HG02970 (cell line): ENCODE results near the gene CEACAM4.
"Not testable (repeated sequence)": the region's sequence is repeated elsewhere in the genome, so short reads cannot be mapped to it uniquely, and the experiment has no call there.

Experiments
- ATAC-seq: cut with Tn5 transposase; IDR thresholded peaks from one replicate; pipeline ENCODE4 v1.9.1; 2021; ENCODE audit warnings: mild to moderate bottlenecking, moderate library complexity, moderate number of reproducible peaks; ENCODE audit not compliant: unreplicated experiment, low FRiP score

CEACAM4 gene

GRCh38 chr19:41626877-41627276 lies at the start of gene CEACAM4:
Gene CEACAM4 (minus strand): TSS chr19:41627074. CDS start chr19:41626963, 111 bp downstream.
- ATAC-seq: no peak

DNA sequence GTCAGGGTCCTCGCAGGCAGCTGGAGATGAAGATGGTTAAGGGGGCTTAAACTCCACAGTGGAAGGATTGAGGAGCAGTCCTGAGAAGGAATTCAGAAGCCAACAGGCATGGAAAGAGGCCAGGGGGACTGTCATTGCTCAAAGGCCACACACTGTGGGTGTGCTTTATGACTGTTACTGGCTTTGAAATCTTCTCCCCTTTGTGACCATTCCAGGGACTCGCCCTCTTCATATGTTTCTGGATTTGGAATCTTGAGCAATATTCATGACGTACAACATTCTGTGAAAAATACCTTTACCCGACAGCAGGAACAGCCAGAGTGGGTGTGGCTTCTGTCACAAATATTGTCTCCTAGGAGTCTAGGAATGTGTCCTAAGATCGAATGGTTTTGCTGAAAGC lies 44.6 kb upstream of the CEACAM4 start:
- no peak for ATAC-seq

DNA sequence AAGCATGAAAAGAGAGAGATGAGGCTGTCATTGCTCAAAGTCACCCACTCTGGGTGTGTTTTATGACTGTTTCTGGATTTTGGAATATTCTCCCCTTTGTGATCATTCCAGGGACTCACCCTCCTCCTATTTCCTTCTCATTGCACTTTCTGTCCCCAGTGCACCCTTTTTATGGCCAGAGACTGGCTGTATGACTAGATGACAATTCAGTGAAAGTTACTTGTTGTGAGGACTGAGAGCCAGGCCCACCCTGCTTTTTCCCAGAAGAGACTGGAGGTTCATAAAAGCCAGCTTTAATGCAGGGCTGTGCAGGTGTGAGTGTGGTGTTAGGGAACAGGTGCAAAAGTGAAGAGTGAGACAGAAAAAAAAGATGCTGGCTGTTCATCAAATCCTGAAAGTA lies 43.9 kb upstream of the CEACAM4 start:
- no peak for ATAC-seq

DNA sequence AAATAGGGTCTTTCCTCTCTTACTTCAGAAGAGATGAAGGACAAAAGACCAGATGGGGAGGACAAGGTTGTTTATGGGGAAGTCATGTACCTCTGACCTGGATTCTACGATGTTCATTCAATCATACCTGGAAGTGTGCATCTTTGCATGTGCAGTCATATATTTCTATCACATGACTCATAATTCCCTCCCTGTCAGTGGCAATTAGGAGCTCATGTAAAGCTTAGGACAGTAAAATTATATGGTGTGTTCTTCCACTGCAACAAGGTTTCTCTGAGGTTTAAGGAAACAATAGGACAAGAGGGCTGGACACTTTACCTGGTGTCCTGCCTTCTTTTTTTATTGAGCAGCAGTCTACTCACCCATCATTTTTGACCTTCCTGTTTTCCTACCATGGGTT lies 41.4 kb upstream of the CEACAM4 start:
- ATAC-seq: no peak

- ATAC-seq: no peak
These were observed 39.2 kb upstream of the CEACAM4 start for GRCh38 chr19:41666075-41666474.

DNA sequence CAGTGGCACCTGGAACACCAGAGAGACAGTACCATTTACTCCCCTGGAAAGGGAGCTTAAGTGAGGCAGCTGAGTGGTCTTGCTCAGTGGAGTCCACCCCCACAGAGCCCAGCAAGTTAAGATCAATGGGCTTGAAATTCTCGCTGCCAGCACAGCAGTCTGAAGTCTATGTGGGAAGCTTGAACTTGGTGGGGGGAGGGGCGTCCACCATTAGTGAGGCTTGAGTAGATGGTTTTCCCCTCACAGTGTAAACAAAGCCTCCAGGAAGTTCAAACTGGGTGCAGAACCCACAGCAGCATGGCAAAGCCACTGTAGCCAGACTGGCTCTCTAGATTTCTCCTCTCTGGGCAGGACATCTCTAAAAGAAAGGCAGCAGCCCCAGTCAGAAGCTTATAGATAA lies 30.3 kb upstream of the CEACAM4 start:
- ATAC-seq: no peak

- not testable (repeated sequence) for ATAC-seq
These were observed 29.9 kb upstream of the CEACAM4 start for GRCh38 chr19:41656756-41657155.

- no peak for ATAC-seq
These were observed 25.4 kb upstream of the CEACAM4 start for GRCh38 chr19:41652250-41652649.

GRCh38 chr19:41649827-41650226 lies 23.0 kb upstream of the CEACAM4 start:
- no peak for ATAC-seq

GRCh38 chr19:41646589-41647204 lies 19.8 kb upstream of the CEACAM4 start:
- ATAC-seq: no peak

DNA sequence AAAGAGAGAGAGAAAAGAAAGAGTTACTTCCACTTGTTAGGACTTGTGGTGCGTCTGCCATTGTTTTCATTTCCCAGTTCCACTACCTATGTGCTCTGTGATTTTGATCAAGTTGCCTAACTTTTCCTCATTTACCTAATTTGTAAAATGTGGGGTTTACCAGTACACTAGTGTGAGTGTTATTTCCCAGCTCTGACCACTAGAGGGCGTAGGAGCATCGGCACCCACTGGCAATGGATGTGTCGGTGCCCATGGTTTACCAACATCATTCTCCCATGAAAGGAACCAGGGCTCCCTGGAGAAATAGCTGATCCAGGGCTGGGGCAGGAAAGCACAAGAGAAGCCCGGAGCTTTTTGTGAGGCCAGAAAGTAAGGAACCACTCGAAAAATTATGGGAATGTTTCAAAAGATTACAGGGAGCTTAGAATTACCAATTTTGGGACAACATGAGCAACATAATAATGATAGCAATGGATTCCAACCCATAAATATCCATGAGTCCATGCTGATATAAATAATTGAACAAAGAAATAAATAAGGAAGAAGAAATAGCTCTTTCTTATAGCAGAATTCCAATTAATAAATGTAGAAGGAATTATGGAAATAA lies 15.1 kb upstream of the CEACAM4 start:
- no peak for ATAC-seq

- no peak for ATAC-seq
These were observed 11.8 kb upstream of the CEACAM4 start for GRCh38 chr19:41638641-41639081.

DNA sequence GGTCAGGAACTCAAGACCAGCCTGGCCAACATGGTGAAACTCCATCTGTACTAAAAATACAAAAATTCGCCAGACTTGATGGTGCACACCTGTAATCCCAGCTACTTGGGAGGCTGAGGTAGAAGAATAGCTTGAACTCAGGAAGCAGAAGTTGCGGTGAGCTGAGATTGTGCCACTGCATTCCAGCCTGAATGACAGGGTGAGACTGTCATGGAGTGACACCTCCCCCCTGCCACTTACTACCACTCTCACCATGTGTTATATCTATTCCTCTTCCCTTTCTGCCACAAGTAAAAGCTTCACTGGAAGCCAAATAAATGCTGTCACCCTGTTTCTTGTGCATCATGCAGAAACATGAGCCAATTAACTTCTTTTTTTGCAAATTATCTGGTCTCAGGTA lies 10.6 kb upstream of the CEACAM4 start:
- no peak for ATAC-seq

DNA sequence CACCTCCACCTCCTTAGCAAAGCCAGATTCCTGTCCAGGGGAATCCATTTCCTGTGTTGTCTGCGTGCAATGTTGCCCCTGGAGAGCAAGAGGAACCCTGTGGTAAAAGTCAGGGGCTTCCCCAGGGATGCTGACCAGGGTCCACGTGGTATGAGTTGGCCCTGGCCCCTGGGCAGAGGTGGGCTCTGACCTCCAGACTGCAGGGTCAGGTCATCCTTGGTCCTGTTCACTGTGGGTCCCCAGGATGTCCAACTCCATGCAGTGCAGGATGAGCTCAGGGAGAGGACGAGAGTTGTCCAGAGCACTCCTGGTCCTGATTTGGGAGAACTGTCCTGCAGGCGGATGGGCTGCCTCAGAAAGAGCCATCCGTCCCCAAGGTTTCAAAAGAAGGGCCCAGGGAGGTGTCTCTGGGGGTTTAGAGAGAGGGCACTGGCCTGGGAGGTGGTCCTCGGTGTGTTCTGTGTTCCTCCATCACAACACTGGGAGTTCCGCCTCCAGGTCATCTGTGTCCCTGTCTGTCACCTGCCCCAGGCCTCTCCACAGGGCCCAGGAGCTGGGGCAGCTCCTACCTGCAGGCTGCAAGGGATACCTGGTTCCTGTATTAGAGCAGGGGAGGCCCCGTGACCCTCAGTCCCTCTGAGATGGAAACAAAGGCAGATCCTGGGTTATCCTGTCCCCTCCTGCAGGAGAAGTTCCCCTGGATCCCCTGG lies 1.2 kb upstream of the CEACAM4 start:
- no peak for ATAC-seq

DNA sequence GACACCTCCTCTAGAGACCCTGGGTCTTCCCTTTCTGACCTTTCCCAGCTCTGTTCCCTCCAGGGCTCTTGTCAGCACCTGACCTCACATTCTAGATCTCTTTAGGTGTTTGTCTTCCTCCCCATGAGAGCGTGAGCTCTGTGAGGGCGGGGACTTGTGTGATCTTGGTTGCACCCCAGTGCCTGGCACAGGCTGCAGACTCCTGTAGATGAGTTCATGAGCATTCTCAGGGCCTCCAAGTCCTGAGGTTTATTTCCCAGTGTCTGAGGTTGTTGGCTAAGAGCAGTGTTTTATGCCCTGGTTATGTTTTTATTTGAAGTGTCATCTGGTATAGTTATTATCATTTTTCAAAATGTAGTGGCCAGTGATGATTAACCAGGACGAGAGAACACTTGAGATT lies 596 bp downstream of the CEACAM4 start:
- ATAC-seq: no peak

- no peak for ATAC-seq
These were observed 1.9 kb downstream of the CEACAM4 start for GRCh38 chr19:41624937-41625336.

GRCh38 chr19:41624515-41624914 lies 2.4 kb downstream of the CEACAM4 start:
- no peak for ATAC-seq

- ATAC-seq: no peak
These were observed 3.5 kb downstream of the CEACAM4 start for GRCh38 chr19:41623360-41623759.

DNA sequence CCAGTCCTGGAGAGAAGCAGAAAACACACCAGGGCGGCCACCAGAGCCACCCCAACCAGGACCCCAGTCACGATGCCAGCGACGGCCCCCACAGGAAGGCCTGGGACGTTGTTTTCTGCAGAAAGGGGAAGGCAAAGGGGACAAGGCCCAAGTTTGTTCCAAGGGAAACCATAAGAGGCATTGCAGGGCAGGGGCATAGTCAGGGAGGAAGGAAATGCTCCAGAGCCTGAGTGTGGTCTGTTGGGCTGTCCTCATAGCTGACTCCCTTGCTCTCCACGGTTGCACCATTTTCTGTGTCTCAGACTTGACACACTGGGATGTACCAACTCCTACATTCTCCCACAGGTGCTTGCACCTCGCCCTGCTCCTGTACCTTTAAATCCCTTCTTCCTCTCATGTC lies 5.2 kb downstream of the CEACAM4 start:
- no peak for ATAC-seq

DNA sequence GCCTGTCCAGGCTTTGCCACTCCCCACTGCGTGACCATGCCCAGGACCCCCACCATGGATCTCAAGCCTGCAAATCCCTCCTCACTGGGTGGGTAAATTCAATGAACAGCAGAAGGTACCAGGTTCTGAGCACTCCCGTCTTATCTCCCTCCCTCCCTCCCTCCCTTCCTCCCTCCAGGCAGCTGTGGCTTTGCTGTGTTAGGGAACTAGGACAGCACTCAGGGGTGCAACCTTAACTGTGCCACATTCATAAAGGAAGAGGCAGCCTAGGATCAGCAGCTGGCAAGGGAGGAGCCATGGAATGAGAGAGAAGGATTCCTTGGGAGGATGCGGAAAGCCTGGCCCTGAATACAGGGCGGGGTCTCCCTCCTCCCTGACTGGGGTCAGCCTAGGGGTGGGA lies 5.6 kb downstream of the CEACAM4 start:
- ATAC-seq: no peak

GRCh38 chr19:41620171-41620570 lies 6.7 kb downstream of the CEACAM4 start:
- no peak for ATAC-seq

DNA sequence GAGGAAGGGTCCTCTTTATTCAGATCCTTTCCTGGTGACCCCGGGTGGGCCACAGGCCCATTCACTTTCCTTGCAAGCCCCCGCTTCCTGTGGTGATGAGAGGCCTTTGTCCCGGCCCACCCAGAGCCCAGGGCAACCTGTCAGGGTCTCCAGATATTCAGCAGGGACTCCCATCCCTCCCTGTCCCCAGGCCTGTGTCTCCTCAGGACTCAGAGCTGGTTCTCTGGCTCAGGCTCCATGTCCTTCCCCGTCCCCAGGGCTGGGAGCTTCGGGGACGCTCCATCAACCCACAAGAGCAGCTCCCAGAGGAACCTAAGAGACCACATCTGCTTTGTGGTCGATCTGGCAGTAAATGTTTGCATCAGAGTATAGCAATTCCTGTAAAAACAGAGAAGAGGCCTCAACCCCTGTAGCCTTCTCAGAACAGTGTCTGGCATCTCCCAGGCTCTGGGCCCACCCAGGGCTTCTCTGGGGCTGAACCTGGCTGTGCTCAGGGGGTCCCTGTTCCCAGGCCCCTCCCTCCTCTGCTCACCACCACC lies 7.8 kb downstream of the CEACAM4 start:
- no peak for ATAC-seq
